GM21526 (cell line): ENCODE data around the gene CENPS.
A peak's percentile ranks its signal among the peaks of the same experiment; 100 is the strongest.
"Not testable (repeated sequence)": the region's sequence is repeated elsewhere in the genome, so short reads cannot be mapped to it uniquely, and the experiment has no call there.

Experiments used
- ATAC-seq: cut with Tn5 transposase; IDR thresholded peaks from one replicate; pipeline ENCODE4 v1.9.1; 2021; ENCODE audit warnings: moderate library complexity; ENCODE audit not compliant: unreplicated experiment, low FRiP score

Gene CENPS

GRCh38 chr1:10450156-10450814, 20.1 kb downstream of the CENPS start:
- no peak for ATAC-seq

GRCh38 chr1:10450836-10451235, 20.6 kb downstream of the CENPS start:
- ATAC-seq = no peak

- no peak for ATAC-seq
Observed at GRCh38 chr1:10451287-10451686, 21.1 kb downstream of the CENPS start.

- ATAC-seq = no peak
Observed at GRCh38 chr1:10456048-10456447, 25.8 kb downstream of the CENPS start.

GRCh38 chr1:10456661-10457060, 26.4 kb downstream of the CENPS start:
- no peak for ATAC-seq

GRCh38 chr1:10457462-10457861, 27.2 kb downstream of the CENPS start:
- not testable (repeated sequence) for ATAC-seq

- ATAC-seq = no peak
Observed at GRCh38 chr1:10457875-10458274, 27.6 kb downstream of the CENPS start.

- no peak for ATAC-seq
Observed at GRCh38 chr1:10459184-10459583, 29.0 kb downstream of the CENPS start.

- ATAC-seq = no peak
Observed at GRCh38 chr1:10467078-10467477, 36.8 kb downstream of the CENPS start.

- ATAC-seq = no peak
Observed at GRCh38 chr1:10470043-10470442, 39.8 kb downstream of the CENPS start.

GRCh38 chr1:10471411-10472219, 41.4 kb downstream of the CENPS start:
- ATAC-seq = peak; percentile 5

- ATAC-seq = peak; percentile 75
Observed at GRCh38 chr1:10472220-10473144, 42.2 kb downstream of the CENPS start, which contains the start of gene DFFA. Gene DFFA, minus strand, starts transcription at chr1:10472529. Its CDS starts 71 bp downstream, at chr1:10472458.

- no peak for ATAC-seq
Observed at GRCh38 chr1:10473145-10473765, 43.0 kb downstream of the CENPS start.

GRCh38 chr1:10474309-10474612, 44.0 kb downstream of the CENPS start:
- not testable (repeated sequence) for ATAC-seq

GRCh38 chr1:10474613-10475507, 44.6 kb downstream of the CENPS start, which contains the start of gene PEX14:
Gene PEX14, plus strand, starts transcription at chr1:10474950. Its CDS starts 17 bp downstream, at chr1:10474967.
- no peak for ATAC-seq

GRCh38 chr1:10475510-10475909, 45.3 kb downstream of the CENPS start:
- no peak for ATAC-seq

GRCh38 chr1:10479296-10479695, 49.1 kb downstream of the CENPS start:
- ATAC-seq = no peak

- no peak for ATAC-seq
Observed at GRCh38 chr1:10480614-10481013, 50.4 kb downstream of the CENPS start.

GRCh38 chr1:10484521-10484920, 54.3 kb downstream of the CENPS start:
- no peak for ATAC-seq
